Sigmoid colon (tissue), 4 donors: ENCODE measurements around the gene RFX4.

ENCODE experiments used
- EP300 ChIP-seq, 4 donors: sonication (generic); formaldehyde crosslinking; IDR thresholded peaks; one replicate each; pipeline ENCODE4 v1.6.1; 2017; ENCODE audit warnings: antibody characterized with exemption in 4 of 4
- POLR2A ChIP-seq, 2 donors: fragments of 450-650 bp; IDR thresholded peaks; one replicate each; pipeline ENCODE4 v1.6.1; 2016; ENCODE audit warnings: antibody characterized with exemption in 2 of 2, mild to moderate bottlenecking in 2 of 2, moderate library complexity in 2 of 2
- POLR2AphosphoS5 ChIP-seq, 4 donors: sonication (generic); formaldehyde crosslinking; IDR thresholded peaks; one replicate each; pipeline ENCODE4 v1.6.1; 2017; ENCODE audit warnings: antibody characterized with exemption in 4 of 4
- TF ChIP-seq, protein P1 (sequence below), 4 experiments: fragments of 450-650 bp in 3 of 4; fragments of 200-600 bp in 1 of 4; IDR thresholded peaks; one replicate each; pipeline ENCODE4 v1.5.1; 2016 to 2019; ENCODE audit warnings: antibody characterized with exemption in 4 of 4, mild to moderate bottlenecking in 3 of 4, moderate library complexity in 2 of 4

DNA sequence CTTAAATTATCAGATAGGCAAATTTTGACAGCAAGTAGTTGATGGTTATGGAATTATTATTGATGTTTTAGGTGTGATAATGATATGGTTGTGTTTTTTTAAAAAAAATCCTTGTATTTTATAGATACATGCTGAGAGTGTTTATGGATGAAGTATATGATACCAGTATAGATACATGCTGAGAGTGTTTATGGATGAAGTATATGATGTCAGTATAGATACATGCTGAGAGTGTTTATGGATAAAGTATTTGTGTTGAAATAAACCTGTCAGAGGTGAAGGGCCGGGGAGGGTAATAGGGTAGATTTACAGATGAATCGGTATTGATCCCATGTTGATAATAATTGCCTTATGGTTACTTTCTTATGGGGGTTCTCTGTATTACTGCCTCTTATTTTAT is 6.0 kb upstream of the RFX4 start:
- TF ChIP-seq POLR2A (IDR thresholded peaks at IDR 0.05) = no peak
- TF ChIP-seq, protein P1, sequence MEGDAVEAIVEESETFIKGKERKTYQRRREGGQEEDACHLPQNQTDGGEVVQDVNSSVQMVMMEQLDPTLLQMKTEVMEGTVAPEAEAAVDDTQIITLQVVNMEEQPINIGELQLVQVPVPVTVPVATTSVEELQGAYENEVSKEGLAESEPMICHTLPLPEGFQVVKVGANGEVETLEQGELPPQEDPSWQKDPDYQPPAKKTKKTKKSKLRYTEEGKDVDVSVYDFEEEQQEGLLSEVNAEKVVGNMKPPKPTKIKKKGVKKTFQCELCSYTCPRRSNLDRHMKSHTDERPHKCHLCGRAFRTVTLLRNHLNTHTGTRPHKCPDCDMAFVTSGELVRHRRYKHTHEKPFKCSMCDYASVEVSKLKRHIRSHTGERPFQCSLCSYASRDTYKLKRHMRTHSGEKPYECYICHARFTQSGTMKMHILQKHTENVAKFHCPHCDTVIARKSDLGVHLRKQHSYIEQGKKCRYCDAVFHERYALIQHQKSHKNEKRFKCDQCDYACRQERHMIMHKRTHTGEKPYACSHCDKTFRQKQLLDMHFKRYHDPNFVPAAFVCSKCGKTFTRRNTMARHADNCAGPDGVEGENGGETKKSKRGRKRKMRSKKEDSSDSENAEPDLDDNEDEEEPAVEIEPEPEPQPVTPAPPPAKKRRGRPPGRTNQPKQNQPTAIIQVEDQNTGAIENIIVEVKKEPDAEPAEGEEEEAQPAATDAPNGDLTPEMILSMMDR (IDR thresholded peaks at IDR 0.05) = no peak
- no peak for TF ChIP-seq POLR2AphosphoS5 (IDR thresholded peaks at IDR 0.05)
- TF ChIP-seq EP300 (IDR thresholded peaks at IDR 0.05) = no peak
